HepG2 (cell line): ENCODE results near the gene GLI3. TPM values are rescaled to one million over a fixed set of nuclear protein-coding genes. Genes with fewer than 3 reads are reported as not detected.
A peak's percentile ranks its signal among the peaks of the same experiment; 100 is the strongest.

Experiments
- EP300 ChIP-seq, 3 experiments: sonication (generic) in 1 of 3; formaldehyde crosslinking in 1 of 3; IDR thresholded peaks; 2 replicates each; pipeline versions ENCODE4 v1.5.1 to v1.6.1; 2011 to 2020; ENCODE audit warnings: low read depth in 2 of 3, low read length in 2 of 3, borderline replicate concordance in 1 of 3, improper control_type of control experiment in 1 of 3, mild to moderate bottlenecking in 1 of 3, missing genetic modification reagents in 1 of 3, moderate library complexity in 1 of 3
- ERF ChIP-seq: IDR thresholded peaks from 2 replicates; pipeline ENCODE4 v1.6.1; 2018; ENCODE audit warnings: missing biosample characterization, missing genetic modification reagents
- FOXJ3 ChIP-seq: sonication (generic); formaldehyde crosslinking; IDR thresholded peaks from 2 replicates; pipeline ENCODE4 v1.4.0; 2020; ENCODE audit warnings: missing genetic modification reagents, mild to moderate bottlenecking, borderline replicate concordance
- MED1 ChIP-seq: sonication (generic); formaldehyde crosslinking; IDR thresholded peaks from 2 replicates; pipeline ENCODE4 v1.4.0; 2020; ENCODE audit warnings: missing genetic modification reagents
- MEF2D ChIP-seq: sonication (generic); formaldehyde crosslinking; IDR thresholded peaks from 2 replicates; pipeline ENCODE4 v1.5.1; 2020; ENCODE audit warnings: mild to moderate bottlenecking, missing genetic modification reagents
- SOX5 ChIP-seq: IDR thresholded peaks from 2 replicates; pipeline ENCODE4 v1.6.1; 2016; ENCODE audit warnings: borderline replicate concordance
- ZBTB7A ChIP-seq: sonication (generic); formaldehyde crosslinking; IDR thresholded peaks from 2 replicates; pipeline ENCODE4 v1.8.0; 2022; ENCODE audit warnings: mild to moderate bottlenecking, missing genetic modification reagents
- ZNF501 ChIP-seq: sonication (generic); formaldehyde crosslinking; IDR thresholded peaks from 2 replicates; pipeline ENCODE4 v1.5.1; 2020; ENCODE audit warnings: mild to moderate bottlenecking, moderate library complexity, missing genetic modification reagents
- polyA plus RNA-seq, 8 experiments: library from polyadenylated mRNA; depleted of rRNA in 3 of 8; stranded (reverse) in 7 of 8; unstranded in 1 of 8; fragments of >200 nt; fragmentation: Illumina TruSeq in 4 of 8; extraction: Trizol in 4 of 8; gene quantifications; 2 replicates each; pipeline versions ENCODE4 v1.2.1 to v1.2.3, GENCODE V29; 2011 to 2016; ENCODE audit warnings: low read depth in 4 of 8, missing spikeins in 1 of 8, mixed read lengths in 1 of 8; ENCODE audit not compliant: insufficient read depth in 1 of 8
- total RNA-seq, 5 experiments: library from RNA; depleted of rRNA; stranded (reverse); fragments of >200 nt; fragmentation: Illumina TruSeq; extraction: Trizol; gene quantifications; 2 replicates each; pipeline ENCODE4 v1.2.3, GENCODE V29; 2016; ENCODE audit warnings: low read depth in 1 of 5
- TF ChIP-seq, protein P1 (sequence below): sonication (generic); formaldehyde crosslinking; IDR thresholded peaks from 2 replicates; pipeline ENCODE4 v1.4.0; 2020; ENCODE audit warnings: mild to moderate bottlenecking, missing genetic modification reagents, borderline replicate concordance
- TF ChIP-seq, protein P2 (sequence below): sonication (generic); formaldehyde crosslinking; IDR thresholded peaks from 2 replicates; pipeline ENCODE4 v1.5.0; 2020; ENCODE audit warnings: mild to moderate bottlenecking, missing genetic modification reagents, borderline replicate concordance
- TF ChIP-seq, protein P3 (sequence below): sonication (generic); formaldehyde crosslinking; IDR thresholded peaks from 2 replicates; pipeline ENCODE4 v1.5.1; 2020; ENCODE audit warnings: mild to moderate bottlenecking, missing genetic modification reagents, borderline replicate concordance
- TF ChIP-seq, protein P4 (sequence below): sonication (generic); formaldehyde crosslinking; IDR thresholded peaks from 2 replicates; pipeline ENCODE4 v1.5.1; 2020; ENCODE audit warnings: missing genetic modification reagents, mild to moderate bottlenecking, borderline replicate concordance

Gene GLI3
- total and polyA plus RNA-seq, 2 of the 13 experiments (the other 11 are each of a cell fraction or from before 2014, with no cell fraction given): not detected

DNA sequence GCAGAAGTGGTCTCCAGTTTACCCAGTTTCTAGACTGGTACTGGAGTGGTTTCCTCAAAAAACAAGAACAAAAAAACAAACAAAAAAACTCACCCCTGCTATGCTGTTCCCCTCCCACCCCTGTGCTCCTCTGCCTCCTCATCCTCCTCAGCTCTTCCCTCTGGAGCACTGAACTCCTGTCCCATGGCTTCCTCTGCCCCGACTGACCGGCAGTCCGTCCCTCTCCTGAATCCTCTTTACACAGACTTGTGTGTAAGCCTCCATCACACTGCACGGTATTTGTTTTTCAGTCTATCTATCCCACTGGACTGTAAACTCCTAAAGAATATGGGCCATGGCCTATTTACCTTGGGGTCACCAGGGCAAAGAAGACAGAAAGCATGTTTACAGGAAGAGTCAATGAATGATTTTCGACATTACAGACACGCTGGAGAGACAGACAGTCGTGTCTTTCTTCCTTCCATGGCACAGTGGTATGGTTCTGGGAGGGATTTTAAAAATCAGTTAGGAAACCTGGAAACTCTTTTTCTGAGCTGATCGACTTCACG, 265.3 kb downstream of the GLI3 start (continued):
- TF ChIP-seq, protein P1, sequence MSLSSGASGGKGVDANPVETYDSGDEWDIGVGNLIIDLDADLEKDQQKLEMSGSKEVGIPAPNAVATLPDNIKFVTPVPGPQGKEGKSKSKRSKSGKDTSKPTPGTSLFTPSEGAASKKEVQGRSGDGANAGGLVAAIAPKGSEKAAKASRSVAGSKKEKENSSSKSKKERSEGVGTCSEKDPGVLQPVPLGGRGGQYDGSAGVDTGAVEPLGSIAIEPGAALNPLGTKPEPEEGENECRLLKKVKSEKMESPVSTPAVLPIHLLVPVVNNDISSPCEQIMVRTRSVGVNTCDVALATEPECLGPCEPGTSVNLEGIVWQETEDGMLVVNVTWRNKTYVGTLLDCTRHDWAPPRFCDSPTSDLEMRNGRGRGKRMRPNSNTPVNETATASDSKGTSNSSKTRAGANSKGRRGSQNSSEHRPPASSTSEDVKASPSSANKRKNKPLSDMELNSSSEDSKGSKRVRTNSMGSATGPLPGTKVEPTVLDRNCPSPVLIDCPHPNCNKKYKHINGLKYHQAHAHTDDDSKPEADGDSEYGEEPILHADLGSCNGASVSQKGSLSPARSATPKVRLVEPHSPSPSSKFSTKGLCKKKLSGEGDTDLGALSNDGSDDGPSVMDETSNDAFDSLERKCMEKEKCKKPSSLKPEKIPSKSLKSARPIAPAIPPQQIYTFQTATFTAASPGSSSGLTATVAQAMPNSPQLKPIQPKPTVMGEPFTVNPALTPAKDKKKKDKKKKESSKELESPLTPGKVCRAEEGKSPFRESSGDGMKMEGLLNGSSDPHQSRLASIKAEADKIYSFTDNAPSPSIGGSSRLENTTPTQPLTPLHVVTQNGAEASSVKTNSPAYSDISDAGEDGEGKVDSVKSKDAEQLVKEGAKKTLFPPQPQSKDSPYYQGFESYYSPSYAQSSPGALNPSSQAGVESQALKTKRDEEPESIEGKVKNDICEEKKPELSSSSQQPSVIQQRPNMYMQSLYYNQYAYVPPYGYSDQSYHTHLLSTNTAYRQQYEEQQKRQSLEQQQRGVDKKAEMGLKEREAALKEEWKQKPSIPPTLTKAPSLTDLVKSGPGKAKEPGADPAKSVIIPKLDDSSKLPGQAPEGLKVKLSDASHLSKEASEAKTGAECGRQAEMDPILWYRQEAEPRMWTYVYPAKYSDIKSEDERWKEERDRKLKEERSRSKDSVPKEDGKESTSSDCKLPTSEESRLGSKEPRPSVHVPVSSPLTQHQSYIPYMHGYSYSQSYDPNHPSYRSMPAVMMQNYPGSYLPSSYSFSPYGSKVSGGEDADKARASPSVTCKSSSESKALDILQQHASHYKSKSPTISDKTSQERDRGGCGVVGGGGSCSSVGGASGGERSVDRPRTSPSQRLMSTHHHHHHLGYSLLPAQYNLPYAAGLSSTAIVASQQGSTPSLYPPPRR: peak; percentile 83
- TF ChIP-seq ZNF501 (CRISPR knock-in tag) (0 out of 2 replicates have a peak, but pooled peaks have one; percentile 24), SOX5 (peak; percentile 89), EP300 (IDR thresholded peaks at IDR 0.05; ENCODE audit: low read depth in 2 of 2, low read length in 2 of 2) (no peak), EP300 (CRISPR knock-in tag; IDR thresholded peaks at IDR 0.05; ENCODE audit: borderline replicate concordance) (no peak), ERF (CRISPR knock-in tag) (0 out of 2 replicates have a peak, but pooled peaks have one; percentile 28), FOXJ3 (peak; percentile 37; the same call in 1 of the 2 replicates), ZBTB7A (CRISPR knock-in tag) (no peak), MEF2D (CRISPR knock-in tag) (peak; percentile 53; the same call in 1 of the 2 replicates), MED1 (CRISPR knock-in tag) (peak; percentile 51)
- TF ChIP-seq, protein P2, sequence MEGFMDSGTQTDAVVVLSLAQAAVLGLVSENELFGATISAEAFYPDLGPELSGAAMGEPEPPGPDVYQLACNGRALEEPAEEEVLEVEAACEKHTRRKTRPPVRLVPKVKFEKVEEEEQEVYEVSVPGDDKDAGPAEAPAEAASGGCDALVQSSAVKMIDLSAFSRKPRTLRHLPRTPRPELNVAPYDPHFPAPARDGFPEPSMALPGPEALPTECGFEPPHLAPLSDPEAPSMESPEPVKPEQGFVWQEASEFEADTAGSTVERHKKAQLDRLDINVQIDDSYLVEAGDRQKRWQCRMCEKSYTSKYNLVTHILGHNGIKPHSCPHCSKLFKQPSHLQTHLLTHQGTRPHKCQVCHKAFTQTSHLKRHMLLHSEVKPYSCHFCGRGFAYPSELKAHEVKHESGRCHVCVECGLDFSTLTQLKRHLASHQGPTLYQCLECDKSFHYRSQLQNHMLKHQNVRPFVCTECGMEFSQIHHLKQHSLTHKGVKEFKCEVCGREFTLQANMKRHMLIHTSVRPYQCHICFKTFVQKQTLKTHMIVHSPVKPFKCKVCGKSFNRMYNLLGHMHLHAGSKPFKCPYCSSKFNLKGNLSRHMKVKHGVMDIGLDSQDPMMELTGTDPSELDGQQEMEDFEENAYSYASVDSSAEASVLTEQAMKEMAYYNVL (CRISPR knock-in tag): peak; percentile 86; the same call in 1 of the 2 replicates
- TF ChIP-seq, protein P3, sequence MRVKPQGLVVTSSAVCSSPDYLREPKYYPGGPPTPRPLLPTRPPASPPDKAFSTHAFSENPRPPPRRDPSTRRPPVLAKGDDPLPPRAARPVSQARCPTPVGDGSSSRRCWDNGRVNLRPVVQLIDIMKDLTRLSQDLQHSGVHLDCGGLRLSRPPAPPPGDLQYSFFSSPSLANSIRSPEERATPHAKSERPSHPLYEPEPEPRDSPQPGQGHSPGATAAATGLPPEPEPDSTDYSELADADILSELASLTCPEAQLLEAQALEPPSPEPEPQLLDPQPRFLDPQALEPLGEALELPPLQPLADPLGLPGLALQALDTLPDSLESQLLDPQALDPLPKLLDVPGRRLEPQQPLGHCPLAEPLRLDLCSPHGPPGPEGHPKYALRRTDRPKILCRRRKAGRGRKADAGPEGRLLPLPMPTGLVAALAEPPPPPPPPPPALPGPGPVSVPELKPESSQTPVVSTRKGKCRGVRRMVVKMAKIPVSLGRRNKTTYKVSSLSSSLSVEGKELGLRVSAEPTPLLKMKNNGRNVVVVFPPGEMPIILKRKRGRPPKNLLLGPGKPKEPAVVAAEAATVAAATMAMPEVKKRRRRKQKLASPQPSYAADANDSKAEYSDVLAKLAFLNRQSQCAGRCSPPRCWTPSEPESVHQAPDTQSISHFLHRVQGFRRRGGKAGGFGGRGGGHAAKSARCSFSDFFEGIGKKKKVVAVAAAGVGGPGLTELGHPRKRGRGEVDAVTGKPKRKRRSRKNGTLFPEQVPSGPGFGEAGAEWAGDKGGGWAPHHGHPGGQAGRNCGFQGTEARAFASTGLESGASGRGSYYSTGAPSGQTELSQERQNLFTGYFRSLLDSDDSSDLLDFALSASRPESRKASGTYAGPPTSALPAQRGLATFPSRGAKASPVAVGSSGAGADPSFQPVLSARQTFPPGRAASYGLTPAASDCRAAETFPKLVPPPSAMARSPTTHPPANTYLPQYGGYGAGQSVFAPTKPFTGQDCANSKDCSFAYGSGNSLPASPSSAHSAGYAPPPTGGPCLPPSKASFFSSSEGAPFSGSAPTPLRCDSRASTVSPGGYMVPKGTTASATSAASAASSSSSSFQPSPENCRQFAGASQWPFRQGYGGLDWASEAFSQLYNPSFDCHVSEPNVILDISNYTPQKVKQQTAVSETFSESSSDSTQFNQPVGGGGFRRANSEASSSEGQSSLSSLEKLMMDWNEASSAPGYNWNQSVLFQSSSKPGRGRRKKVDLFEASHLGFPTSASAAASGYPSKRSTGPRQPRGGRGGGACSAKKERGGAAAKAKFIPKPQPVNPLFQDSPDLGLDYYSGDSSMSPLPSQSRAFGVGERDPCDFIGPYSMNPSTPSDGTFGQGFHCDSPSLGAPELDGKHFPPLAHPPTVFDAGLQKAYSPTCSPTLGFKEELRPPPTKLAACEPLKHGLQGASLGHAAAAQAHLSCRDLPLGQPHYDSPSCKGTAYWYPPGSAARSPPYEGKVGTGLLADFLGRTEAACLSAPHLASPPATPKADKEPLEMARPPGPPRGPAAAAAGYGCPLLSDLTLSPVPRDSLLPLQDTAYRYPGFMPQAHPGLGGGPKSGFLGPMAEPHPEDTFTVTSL (CRISPR knock-in tag): peak; percentile 53; the same call in 1 of the 2 replicates
- TF ChIP-seq, protein P4, sequence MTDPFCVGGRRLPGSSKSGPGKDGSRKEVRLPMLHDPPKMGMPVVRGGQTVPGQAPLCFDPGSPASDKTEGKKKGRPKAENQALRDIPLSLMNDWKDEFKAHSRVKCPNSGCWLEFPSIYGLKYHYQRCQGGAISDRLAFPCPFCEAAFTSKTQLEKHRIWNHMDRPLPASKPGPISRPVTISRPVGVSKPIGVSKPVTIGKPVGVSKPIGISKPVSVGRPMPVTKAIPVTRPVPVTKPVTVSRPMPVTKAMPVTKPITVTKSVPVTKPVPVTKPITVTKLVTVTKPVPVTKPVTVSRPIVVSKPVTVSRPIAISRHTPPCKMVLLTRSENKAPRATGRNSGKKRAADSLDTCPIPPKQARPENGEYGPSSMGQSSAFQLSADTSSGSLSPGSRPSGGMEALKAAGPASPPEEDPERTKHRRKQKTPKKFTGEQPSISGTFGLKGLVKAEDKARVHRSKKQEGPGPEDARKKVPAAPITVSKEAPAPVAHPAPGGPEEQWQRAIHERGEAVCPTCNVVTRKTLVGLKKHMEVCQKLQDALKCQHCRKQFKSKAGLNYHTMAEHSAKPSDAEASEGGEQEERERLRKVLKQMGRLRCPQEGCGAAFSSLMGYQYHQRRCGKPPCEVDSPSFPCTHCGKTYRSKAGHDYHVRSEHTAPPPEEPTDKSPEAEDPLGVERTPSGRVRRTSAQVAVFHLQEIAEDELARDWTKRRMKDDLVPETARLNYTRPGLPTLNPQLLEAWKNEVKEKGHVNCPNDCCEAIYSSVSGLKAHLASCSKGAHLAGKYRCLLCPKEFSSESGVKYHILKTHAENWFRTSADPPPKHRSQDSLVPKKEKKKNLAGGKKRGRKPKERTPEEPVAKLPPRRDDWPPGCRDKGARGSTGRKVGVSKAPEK (CRISPR knock-in tag): 0 out of 2 replicates have a peak, but pooled peaks have one; percentile 26
